Fibroblast of villous mesenchyme (primary cell): ENCODE measurements around the gene EPN1. TPM values are rescaled to one million over a fixed set of nuclear protein-coding genes. Genes with fewer than 3 reads are reported as not detected.
A peak's percentile ranks its signal among the peaks of the same experiment; 100 is the strongest.

ENCODE experiments used
- DNase-seq: peaks from one replicate; pipeline ENCODE4 v3.0.0-alpha.2; 2010; ENCODE audit warnings: low read depth
- H3K4me3 ChIP-seq: 2 replicates; pipeline ENCODE4 v1.5.1; 2011; ENCODE audit warnings: low read depth, mild to moderate bottlenecking, low read length
- total RNA-seq: library from RNA; depleted of rRNA; stranded (reverse); fragments of >200 nt; gene quantifications from 2 replicates; pipeline ENCODE4 v1.2.3, GENCODE V29; 2012
- TF ChIP-seq, protein P1 (sequence below): IDR thresholded peaks from 2 replicates; pipeline ENCODE4 v1.5.1; 2012; ENCODE audit warnings: low read depth, mild to moderate bottlenecking, low read length; ENCODE audit not compliant: insufficient read depth

The EPN1 gene
- total RNA-seq, 1 donor, result 17.7 TPM

DNA sequence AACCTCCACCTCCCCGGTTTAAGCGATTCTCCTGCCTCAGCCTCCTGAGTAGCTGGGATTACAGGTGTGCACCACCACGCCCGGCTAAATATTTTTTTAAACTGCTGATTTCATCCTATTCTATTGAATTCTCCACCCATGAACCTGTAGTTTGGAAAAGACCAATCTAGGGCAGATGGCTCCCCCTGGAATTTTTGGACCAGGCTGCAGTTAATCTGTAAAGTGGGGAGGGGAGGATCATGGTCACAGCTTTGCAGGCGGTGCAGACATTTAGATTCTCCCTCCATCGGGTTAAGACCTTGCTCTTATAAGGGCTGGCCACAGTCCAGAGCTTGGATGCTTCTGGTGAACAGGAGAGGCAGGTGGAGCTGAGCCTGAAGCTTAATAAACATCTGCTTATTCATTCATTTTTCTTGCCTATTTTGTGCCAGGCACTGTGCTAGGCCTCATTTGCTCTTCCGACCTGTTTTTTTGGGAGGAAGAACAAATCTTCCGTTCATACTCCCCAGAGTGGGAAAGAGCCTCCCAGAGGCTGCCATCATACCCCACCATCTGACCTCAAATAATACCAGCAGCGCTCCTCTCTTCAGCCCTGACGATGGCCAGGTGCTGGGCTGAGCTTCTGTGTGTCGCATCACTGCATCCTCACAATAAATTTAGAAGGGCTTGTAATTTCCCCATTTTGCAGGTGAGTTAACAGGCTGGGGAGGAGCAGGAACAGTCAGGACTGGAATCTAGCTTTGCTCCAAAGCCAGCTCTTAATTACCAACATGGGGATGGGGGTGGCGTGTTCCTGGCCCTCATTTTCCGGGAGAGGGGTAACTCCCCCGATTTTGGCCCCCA is 27.9 kb upstream of the EPN1 start:
- TF ChIP-seq, protein P1, sequence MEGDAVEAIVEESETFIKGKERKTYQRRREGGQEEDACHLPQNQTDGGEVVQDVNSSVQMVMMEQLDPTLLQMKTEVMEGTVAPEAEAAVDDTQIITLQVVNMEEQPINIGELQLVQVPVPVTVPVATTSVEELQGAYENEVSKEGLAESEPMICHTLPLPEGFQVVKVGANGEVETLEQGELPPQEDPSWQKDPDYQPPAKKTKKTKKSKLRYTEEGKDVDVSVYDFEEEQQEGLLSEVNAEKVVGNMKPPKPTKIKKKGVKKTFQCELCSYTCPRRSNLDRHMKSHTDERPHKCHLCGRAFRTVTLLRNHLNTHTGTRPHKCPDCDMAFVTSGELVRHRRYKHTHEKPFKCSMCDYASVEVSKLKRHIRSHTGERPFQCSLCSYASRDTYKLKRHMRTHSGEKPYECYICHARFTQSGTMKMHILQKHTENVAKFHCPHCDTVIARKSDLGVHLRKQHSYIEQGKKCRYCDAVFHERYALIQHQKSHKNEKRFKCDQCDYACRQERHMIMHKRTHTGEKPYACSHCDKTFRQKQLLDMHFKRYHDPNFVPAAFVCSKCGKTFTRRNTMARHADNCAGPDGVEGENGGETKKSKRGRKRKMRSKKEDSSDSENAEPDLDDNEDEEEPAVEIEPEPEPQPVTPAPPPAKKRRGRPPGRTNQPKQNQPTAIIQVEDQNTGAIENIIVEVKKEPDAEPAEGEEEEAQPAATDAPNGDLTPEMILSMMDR, result no peak
- DNase-seq, result no peak
- H3K4me3 ChIP-seq, result peak overlapping the region; percentile 84

DNA sequence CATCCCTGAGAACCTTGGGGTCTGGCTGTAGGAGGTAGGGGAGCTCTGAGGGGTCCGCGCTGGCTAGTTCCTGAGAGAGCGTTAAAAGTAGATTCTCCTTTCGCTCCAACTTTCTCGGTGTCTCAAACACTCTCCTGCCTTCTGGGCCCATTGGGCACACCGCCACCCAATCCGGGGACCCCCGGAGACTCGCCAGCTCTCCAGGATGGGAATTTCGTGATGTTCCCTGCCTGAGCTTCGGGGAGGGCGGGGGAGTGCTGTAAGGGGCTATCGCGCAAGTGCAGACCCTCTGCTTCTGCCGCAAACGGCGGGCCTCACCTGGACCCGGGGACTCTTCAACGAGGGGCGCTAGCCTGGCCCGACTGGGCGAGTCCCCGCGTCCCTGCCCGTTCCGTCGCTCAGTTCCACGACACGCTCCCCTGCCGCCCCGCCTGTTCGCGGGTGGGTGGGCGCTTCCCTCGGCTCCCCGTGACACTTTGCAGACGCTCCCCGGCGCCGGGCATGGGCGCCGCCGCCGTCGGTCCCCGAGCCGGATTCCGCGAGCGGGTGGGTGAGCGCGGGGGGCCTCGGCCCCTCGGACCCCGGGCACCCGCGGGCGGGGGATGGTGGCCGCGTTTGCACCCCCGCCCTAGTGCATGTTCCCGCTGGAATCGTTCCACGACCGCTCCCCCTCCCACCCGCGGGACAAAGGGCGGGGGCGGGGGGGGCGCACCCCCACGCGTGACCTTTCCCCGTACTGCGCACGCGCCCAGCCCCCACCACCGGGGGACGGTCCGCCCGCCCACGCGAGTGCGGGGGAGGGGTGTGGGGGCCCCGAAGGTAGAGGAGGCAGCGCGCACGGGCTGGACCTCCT is 27.1 kb upstream of the EPN1 start, which contains the start of gene CCDC106:
TSS of gene CCDC106 (plus strand) at position 481 of the 853 bp plus-strand sequence. CDS start 835 bp downstream, outside the sequence.
- TF ChIP-seq, protein P1, result no peak
- H3K4me3 ChIP-seq, result peak within 1 kb of the TSS; percentile 84
- DNase-seq, result peak; percentile 73

DNA sequence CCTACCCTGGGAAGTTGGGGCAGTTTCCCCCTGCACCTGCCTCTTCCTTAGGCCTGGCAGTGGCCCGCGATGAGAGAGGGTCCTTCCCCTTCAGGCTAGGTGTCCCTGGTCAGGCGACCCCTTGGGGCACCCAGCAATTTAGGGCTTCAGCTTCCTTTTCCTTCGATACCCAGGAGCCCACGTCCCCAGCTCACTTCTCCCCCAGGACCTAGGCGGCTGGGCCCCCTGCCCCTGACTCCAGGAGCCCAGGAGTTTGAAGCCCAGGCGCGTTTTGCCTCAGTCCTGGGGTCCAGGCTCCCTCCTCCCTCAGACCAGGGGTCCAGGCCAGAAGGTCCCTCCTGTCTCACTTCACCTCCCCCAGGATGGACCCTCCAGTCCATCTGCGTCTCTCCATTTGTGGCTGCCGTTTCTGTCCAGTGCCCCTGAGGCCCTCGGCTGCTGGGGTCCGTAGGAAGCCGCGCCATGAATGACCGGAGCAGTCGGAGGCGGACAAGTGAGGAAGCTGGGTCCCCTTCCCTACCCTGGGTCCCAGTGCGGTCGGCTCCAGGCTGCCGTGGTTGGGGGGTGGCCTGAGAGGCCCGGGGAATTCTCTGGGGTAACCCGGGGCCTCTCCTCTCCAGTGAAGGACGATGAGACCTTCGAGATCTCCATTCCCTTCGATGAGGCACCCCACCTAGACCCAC is 26.3 kb upstream of the EPN1 start:
- H3K4me3 ChIP-seq, result peak overlapping the region; percentile 84
- DNase-seq, result no peak
- TF ChIP-seq, protein P1, result no peak

DNA sequence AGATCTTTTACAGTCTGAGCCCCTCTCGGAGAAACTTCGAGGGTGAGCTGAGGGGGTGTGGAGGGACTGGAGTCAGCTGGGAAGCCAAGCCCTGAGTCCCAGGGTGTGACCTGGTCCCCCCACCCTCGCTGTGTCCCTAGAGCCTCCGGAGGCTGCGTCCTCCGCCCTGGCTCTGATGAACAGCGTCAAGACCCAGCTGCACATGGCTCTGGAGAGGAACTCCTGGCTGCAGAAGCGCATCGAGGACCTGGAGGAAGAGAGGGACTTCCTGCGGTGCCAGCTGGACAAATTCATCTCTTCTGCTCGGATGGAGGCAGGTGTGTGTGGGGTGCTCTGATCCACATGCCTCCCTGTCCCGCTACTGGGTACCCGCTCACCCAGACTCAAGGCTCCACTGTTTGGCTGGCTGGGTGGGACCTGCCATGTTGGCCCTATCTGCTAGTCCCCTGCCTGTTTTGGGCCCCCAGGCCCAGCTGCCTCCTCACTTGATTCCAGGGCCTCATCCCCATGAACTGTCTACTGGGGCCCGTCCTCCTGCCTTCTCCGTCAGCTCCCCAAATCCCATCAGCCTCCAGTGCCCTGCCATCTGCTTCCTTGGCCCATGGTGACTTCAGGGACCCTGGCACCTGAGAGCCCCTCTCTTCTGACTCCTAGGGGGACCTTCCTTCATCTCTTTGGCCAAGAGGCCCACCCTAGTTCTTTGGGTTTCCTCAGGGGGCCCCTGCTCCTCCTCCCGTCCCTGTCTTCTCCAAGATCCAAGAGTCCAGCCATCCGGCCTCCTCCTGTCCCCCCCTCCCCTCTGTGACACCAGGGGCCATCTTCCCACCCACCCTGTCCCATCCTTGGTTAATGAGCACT is 25.5 kb upstream of the EPN1 start:
- no peak for DNase-seq
- peak overlapping the region; percentile 84 for H3K4me3 ChIP-seq
- TF ChIP-seq, protein P1, result no peak

DNA sequence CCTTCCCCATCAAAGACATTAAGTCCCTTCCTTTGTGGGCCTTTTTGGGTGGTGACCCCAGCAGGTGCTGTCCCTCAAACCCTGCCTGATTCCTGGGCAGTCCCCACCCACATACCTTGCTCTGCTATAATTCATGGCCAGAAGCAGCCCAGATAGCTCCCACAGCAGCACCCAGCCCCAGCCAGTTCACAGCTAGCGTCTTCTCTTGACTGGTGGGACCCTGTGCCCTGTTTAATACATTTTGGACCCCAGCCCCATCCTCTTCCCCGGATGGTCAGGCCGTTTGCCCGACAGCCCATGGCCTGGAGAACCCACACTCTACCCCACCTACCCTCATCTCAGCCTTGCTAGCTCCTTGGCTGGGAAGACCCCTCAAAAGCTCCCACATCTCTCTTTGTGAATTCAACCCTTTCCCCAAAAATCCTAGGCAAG is 24.9 kb upstream of the EPN1 start:
- TF ChIP-seq, protein P1, result no peak
- no peak overlapping the region for H3K4me3 ChIP-seq
- no peak for DNase-seq
